HepG2 (cell line): ENCODE data around the gene ACE. TPM values are rescaled to one million over a fixed set of nuclear protein-coding genes. Genes with fewer than 3 reads are reported as not detected.

Experiments used
- DRAP1 ChIP-seq: IDR thresholded peaks from 2 replicates; pipeline ENCODE4 v1.6.1; 2016; ENCODE audit warnings: missing genetic modification reagents, missing compliant biosample characterization
- IKZF1 ChIP-seq: fragments of 450-650 bp; IDR thresholded peaks from 2 replicates; pipeline ENCODE4 v1.7.1; 2016
- MBD4 ChIP-seq: IDR thresholded peaks from 2 replicates; pipeline ENCODE4 v1.6.1; 2012; ENCODE audit warnings: low read length, inconsistent platforms, borderline replicate concordance
- NR1H2 ChIP-seq: sonication (generic); formaldehyde crosslinking; IDR thresholded peaks from 2 replicates; pipeline ENCODE4 v1.8.1; 2022; ENCODE audit warnings: low read depth, missing genetic modification reagents, borderline replicate concordance
- PATZ1 ChIP-seq: sonication (generic); formaldehyde crosslinking; IDR thresholded peaks from 2 replicates; pipeline ENCODE4 v1.4.0; 2020; ENCODE audit warnings: missing genetic modification reagents
- POGZ ChIP-seq: sonication (generic); formaldehyde crosslinking; IDR thresholded peaks from 2 replicates; pipeline ENCODE4 v1.4.0; 2020; ENCODE audit warnings: mild to moderate bottlenecking, missing genetic modification reagents
- TBX2 ChIP-seq: sonication (generic); formaldehyde crosslinking; IDR thresholded peaks from 2 replicates; pipeline ENCODE4 v1.5.0; 2020; ENCODE audit warnings: missing genetic modification reagents, mild to moderate bottlenecking, borderline replicate concordance
- TBX3 ChIP-seq: fragments of 450-650 bp; IDR thresholded peaks from 2 replicates; pipeline ENCODE4 v1.6.1; 2017; ENCODE audit warnings: antibody characterized with exemption, mild to moderate bottlenecking, inconsistent platforms, borderline replicate concordance
- ZNF3 ChIP-seq: IDR thresholded peaks from 2 replicates; pipeline ENCODE4 v1.7.0; 2017; ENCODE audit warnings: inconsistent platforms
- ZNF407 ChIP-seq: sonication (generic); formaldehyde crosslinking; IDR thresholded peaks from one replicate; pipeline ENCODE4 v1.5.1; 2020; ENCODE audit warnings: mild to moderate bottlenecking, missing genetic modification reagents; ENCODE audit errors: not compliant biosample characterization
- ZNF572 ChIP-seq: sonication (generic); formaldehyde crosslinking; IDR thresholded peaks from 2 replicates; pipeline ENCODE4 v1.5.1; 2020; ENCODE audit warnings: mild to moderate bottlenecking, missing genetic modification reagents
- ZNF597 ChIP-seq: sonication (generic); formaldehyde crosslinking; IDR thresholded peaks from 2 replicates; pipeline ENCODE4 v1.5.0; 2020; ENCODE audit warnings: missing genetic modification reagents
- ZNF674 ChIP-seq: sonication (generic); formaldehyde crosslinking; IDR thresholded peaks from 2 replicates; pipeline ENCODE4 v1.5.0; 2020; ENCODE audit warnings: low read depth, mild to moderate bottlenecking, missing genetic modification reagents
- ZNF777 ChIP-seq: sonication (generic); formaldehyde crosslinking; IDR thresholded peaks from 2 replicates; pipeline ENCODE4 v1.4.0; 2020; ENCODE audit warnings: missing genetic modification reagents
- ZZZ3 ChIP-seq: sonication (generic); formaldehyde crosslinking; IDR thresholded peaks from 2 replicates; pipeline ENCODE4 v1.4.0; 2020; ENCODE audit warnings: missing genetic modification reagents, mild to moderate bottlenecking, borderline replicate concordance
- polyA plus RNA-seq, 8 experiments: library from polyadenylated mRNA; depleted of rRNA in 3 of 8; stranded (reverse) in 7 of 8; unstranded in 1 of 8; fragments of >200 nt; fragmentation: Illumina TruSeq in 4 of 8; extraction: Trizol in 4 of 8; gene quantifications; 2 replicates each; pipeline versions ENCODE4 v1.2.1 to v1.2.3, GENCODE V29; 2011 to 2016; ENCODE audit warnings: low read depth in 4 of 8, missing spikeins in 1 of 8, mixed read lengths in 1 of 8; ENCODE audit not compliant: insufficient read depth in 1 of 8
- total RNA-seq, 5 experiments: library from RNA; depleted of rRNA; stranded (reverse); fragments of >200 nt; fragmentation: Illumina TruSeq; extraction: Trizol; gene quantifications; 2 replicates each; pipeline ENCODE4 v1.2.3, GENCODE V29; 2016; ENCODE audit warnings: low read depth in 1 of 5

Gene ACE
- total and polyA plus RNA-seq, 2 of the 13 experiments (the other 11 are each of a cell fraction or from before 2014, with no cell fraction given) = 0.08 to 0.13 TPM

GRCh38 chr17:63531022-63531965 lies 54.4 kb downstream of the ACE start (continued):
- no peak for TF ChIP-seq ZNF407 (CRISPR knock-in tag)
- TF ChIP-seq MBD4 = no peak
- TF ChIP-seq TBX3 = no peak
- no peak for TF ChIP-seq ZNF674 (CRISPR knock-in tag)
- TF ChIP-seq PATZ1 (CRISPR knock-in tag) = peak; percentile 93
- no peak; the same call in 1 of the 2 replicates for TF ChIP-seq ZZZ3 (CRISPR knock-in tag)
- TF ChIP-seq ZNF572 (CRISPR knock-in tag) = 0 out of 2 replicates have a peak, but pooled peaks have one; percentile 31
- TF ChIP-seq ZNF777 = no peak
- no peak for TF ChIP-seq IKZF1
- peak; percentile 71; the same call in 1 of the 2 replicates for TF ChIP-seq DRAP1 (CRISPR knock-in tag)
- 0 out of 2 replicates have a peak, but pooled peaks have one; percentile 33 for TF ChIP-seq ZNF3 (CRISPR knock-in tag)
- TF ChIP-seq ZNF597 (CRISPR knock-in tag) = no peak
- TF ChIP-seq NR1H2 = no peak
- TF ChIP-seq POGZ (CRISPR knock-in tag) = peak; percentile 72; the same call in 1 of the 2 replicates
- TF ChIP-seq TBX2 (CRISPR knock-in tag) = peak; percentile 83
